ENCODE results near the gene CAMSAP1.
"Not testable (repeated sequence)": the region's sequence is repeated elsewhere in the genome, so short reads cannot be mapped to it uniquely, and the experiment has no call there.

The CAMSAP1 gene

GRCh38 chr9:135895202-135895848 lies 12.0 kb downstream of the CAMSAP1 start:
- no peak for DNase-seq

DNA sequence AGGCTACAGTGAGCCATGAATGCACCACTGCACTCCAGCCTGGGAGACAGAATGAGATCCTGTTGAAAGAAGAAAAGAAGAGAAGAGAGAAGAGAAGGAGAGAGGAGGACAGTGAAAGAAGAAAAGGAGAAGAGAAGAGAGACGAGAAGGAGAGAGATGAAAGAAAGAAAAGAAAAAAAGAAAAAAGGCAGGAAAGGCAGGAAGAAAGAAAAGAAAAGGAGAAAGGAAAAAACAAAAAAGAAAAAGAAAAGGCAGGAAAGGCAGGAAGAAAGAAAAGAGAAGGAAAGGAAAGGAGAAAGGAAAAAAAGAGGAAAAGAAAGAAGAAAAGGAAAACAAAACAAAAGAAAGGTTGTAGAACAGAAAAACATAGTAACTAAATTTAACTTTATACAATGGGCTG lies 14.2 kb downstream of the CAMSAP1 start:
- no peak for DNase-seq

DNA sequence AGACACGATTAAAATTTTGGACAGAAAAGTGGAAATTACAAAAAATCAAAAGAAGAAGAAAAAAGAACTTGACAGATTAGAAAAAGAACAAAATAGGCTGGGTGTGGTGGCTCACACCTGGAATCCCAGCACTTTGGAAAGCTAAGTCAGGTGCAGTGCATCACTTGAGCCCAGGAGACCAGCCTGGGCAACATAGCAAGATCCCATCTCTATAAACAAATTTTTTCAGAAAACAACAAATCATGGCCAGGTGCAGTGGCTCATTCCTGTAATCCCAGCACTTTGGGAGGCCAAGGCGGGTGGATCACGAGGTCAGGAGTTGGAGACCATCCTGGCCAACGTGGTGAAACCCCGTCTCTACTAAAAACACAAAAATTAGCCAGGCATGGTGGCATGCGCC lies 15.0 kb downstream of the CAMSAP1 start:
- not testable (repeated sequence) for DNase-seq

DNA sequence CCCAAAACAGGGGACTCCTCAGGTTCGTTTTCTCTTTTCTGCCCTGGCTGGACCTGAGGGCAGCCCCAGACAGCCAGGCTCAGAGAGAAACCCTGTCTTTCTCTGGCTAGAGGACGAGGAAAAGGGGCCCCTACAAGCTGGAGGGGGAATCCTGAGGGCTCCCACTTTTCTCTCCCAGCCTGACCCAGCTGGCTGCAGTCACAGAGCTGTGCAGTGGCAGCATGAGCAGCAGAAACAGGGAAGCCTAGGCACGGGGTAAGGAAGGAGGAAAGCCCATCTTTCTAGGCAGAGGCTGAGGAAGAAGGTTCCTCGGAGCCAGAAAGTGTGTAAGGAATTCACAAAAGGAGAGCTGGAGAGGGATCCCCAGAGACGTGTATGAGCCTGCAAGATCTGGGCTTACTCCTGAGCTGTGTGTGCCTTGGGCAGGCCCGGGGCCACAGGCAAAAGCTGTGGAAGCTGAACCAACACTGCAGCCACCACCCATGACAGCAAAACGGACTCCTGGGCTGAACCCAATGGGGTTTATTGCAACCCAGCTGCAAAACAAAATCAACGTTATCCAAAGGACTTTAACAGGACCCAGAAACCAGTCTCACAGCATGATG lies 16.2 kb downstream of the CAMSAP1 start:
- DNase-seq: no peak

- peak; percentile 74 for DNase-seq
Measured at GRCh38 chr9:135890190-135891026, 16.9 kb downstream of the CAMSAP1 start.

GRCh38 chr9:135889564-135890189 lies 17.7 kb downstream of the CAMSAP1 start:
- DNase-seq: no peak

DNA sequence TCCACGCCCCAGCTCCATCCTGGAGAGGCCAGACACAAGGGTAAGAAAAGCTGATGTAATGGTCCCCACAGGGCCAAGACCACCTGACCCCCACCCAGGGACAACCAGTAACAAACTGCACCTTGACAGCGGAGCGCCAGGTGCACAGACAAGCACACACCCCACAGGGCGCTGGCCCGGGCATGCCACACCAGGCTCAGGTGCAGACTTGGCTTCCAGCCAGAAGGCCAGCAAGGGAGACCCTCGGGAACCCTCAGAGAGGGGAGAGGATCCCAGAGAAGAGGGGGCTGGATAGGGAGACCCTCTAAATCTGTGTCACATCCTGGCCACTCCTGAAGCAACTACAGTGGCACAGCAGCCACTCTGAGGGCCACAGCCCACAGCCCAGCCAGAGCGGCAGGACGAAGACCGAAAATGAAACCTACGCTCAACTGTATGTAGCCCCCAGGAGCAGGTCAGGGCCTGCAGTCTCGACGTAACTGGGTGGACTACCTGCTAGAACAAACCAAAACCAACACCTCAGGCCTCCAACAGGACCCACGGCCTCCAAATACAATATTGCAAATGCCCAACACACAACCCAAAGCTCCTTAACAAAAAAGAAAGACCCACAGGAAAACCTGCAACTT lies 18.5 kb downstream of the CAMSAP1 start:
- DNase-seq: no peak

- DNase-seq: no peak
Measured at GRCh38 chr9:135888126-135888765, 19.1 kb downstream of the CAMSAP1 start.

GRCh38 chr9:135887585-135888050 lies 19.7 kb downstream of the CAMSAP1 start:
- DNase-seq: no peak

- no peak for DNase-seq
Measured at GRCh38 chr9:135887021-135887507, 20.3 kb downstream of the CAMSAP1 start.

DNA sequence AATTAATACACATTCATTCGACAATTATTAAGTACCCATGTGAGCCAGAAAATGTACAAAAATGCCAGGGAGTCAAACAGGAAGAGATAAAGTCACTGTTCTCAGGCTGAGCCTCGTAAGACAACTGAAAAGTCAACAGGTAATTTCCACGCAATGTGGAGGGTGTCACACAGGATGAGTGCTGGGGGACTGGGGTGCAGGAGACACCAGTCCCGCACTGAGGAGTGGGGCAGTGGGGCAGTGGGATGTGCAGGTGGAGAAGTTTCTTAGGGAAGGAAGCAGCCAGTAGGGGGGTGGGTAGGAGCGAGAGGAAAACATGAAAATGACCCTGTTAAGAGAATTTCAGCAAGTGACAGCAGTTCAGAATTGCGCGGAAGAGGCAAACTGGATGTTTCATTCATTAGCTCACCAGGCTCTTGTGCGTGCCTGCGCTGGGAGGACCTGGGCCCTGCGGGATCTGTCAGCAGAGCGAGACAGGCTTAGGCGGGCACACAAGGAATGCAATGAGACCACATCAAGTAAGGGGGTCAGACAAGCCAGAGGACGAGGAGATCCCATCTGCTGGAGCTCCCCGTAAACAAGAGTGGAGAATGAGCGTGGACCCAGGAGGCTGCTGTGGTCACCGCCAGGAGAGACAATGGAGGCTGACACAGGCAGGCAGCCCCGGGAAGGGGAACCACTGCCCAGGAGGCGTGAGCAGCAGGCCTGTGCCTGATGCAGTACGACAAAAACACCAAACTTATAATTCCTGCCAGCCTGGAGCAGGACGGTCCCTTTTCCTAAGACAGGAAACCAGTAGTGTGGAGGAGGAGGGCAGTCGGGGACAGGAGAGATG lies 21.0 kb downstream of the CAMSAP1 start:
- DNase-seq: peak; percentile 62

- DNase-seq: no peak
Measured at GRCh38 chr9:135885100-135885853, 22.1 kb downstream of the CAMSAP1 start.

GRCh38 chr9:135884328-135885035 lies 22.9 kb downstream of the CAMSAP1 start:
- no peak for DNase-seq

DNA sequence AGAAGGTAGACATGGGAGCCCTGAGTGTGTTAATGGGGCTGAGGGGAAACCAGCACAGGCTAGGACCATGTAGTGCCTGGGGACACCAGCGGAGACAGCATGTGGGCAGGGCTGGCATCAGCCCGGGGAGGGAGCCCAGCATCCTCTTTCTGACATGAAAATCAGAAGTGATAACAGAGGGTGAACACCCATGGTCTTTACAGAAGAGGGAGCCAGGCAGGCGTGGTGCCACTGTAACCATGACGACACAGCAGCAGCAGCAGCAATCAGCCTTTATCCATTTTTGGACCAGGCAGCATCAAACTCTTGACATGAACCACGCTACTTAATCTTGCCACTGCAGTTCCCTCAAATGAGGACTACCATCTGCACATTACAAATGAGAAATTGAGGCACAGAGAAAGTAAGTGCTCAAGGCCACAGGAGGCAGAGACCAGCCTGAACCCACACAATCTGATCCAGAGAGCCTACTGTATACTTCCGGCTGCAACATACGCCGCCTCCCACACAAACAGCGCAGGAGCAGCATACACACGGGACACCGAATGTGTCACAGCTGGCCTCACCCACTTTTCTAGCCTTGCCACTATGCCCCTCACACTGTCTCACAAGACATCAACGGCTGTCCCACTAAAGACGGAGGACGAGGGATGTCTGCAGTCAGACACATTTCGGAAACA lies 23.8 kb downstream of the CAMSAP1 start:
- no peak for DNase-seq

GRCh38 chr9:135882011-135882410 lies 25.3 kb downstream of the CAMSAP1 start:
- peak; percentile 77 for DNase-seq

GRCh38 chr9:135880438-135880837 lies 26.9 kb downstream of the CAMSAP1 start:
- no peak for DNase-seq

DNA sequence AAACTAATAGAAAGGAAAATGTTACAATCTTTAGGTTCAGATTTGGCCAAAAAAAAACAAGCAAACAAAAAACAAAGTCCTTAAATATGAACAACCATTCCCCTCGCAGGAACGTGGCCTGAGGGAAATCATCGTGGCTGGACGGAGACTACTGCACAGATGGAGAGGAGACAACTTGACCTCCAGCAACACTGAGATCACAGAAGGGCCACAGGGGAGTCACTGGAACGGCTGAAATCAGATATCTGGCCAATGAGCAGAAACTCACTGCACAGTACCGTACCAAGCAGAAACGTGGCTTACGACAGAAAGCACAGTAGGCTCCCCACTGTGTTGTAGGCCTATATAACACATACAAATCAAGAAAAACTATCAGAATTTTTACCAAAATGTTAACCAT lies 27.7 kb downstream of the CAMSAP1 start:
- no peak for DNase-seq

DNA sequence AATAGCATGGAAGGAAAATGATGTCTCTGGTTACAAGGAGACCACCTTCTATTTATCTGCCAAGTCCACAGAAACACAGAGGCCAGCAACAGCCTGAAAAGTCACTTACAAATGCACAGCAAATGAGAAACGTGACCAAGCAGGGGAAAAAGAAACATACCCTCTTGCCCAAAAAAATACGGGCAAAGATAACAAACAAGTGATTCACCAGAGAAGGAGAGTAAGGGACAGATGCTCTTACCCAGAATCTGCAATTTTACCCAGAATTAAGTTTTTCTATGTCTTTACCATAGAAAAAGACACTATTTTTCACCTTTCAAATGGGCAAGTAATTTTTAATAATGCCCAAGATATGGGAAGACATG lies 28.1 kb downstream of the CAMSAP1 start:
- no peak for DNase-seq

DNA sequence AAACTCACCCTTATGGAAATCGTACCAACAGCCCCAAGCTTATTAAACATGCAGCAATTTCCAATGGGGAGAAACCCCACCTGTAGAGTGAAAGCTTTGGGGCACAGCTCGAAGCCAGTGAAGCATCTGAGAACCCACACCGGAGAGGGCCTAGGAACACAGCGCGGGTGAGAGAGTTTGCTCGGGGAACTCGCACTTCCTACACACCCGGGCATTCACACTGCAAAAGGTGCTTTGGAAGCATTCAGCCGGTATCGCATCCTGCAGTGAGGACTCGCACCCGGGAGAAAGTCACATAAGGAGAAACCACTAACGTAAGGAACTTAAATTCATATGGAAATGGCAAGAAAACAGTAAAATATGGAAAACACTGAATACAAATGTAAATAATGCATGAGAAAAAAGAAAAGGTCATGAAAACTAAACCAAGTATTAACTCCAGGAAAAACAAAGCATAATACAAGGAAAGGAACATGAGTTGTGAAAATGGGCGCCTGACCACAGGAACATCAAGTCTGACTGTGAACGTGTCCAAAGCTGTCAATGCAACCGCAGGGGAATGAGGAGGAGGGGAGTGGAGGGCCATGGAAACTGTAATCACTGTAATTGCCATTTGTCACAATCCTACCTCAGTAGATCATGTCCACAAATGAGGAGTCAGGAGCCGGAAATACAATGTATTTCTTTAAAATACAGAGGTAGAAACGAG lies 28.7 kb downstream of the CAMSAP1 start:
- DNase-seq: no peak
